A549 (cell line): ENCODE measurements around the gene RBKS. TPM values are rescaled to one million over a fixed set of nuclear protein-coding genes. Genes with fewer than 3 reads are reported as not detected.

Experiments used
- ATAC-seq, 2 experiments: fragments of 200-7000 bp in 1 of 2; fragments of >200 bp in 1 of 2; cut with Nextera tagmentation in 1 of 2; cut with Tn5 transposase in 1 of 2; 3 replicates each; pipeline versions ENCODE4 v1.8.0 to v1.9.1; 2018 to 2020; ENCODE audit warnings: mild to moderate bottlenecking in 1 of 2, moderate library complexity in 1 of 2
- CTCF ChIA-PET: fragments of 300-600 bp; sonication (Branson Sonifier 250); formaldehyde crosslinking; extraction: SDS; loops from one replicate; lab custom pipeline; 2021; ENCODE audit warnings: antibody characterized with exemption, inconsistent platforms; lab: Yijun Ruan, JAX
- POLR2A ChIA-PET: fragments of 350-600 bp; formaldehyde crosslinking; extraction: SDS; loops from one replicate; lab custom pipeline; 2021; ENCODE audit warnings: antibody characterized with exemption, inconsistent platforms; lab: Yijun Ruan, JAX
- DNase-seq, 2 experiments: peaks; one replicate each; pipeline versions ENCODE4 v3.0.0 to v3.0.0-alpha.2; 2011 to 2016; ENCODE audit warnings: low read depth in 1 of 2, low spot score in 1 of 2
- FAIRE-seq: peaks from 2 replicates; lab custom pipeline; 2011; peaks lifted over from hg19 to GRCh38; lab: Jason Lieb, UNC
- H3K27ac ChIP-seq, 2 experiments: fragments of >200 bp; sonication (Bioruptor Twin); formaldehyde crosslinking; 3 replicates each; pipeline ENCODE4 v1.5.1; 2016 to 2017
- H3K4me1 ChIP-seq: fragments of >200 bp; sonication (Bioruptor Twin); formaldehyde crosslinking; 3 replicates; pipeline ENCODE4 v1.6.1; 2016
- H3K4me2 ChIP-seq: fragments of >200 bp; sonication (Bioruptor Twin); formaldehyde crosslinking; 3 replicates; pipeline ENCODE4 v1.6.1; 2016
- H3K4me3 ChIP-seq: fragments of >200 bp; sonication (Bioruptor Twin); formaldehyde crosslinking; 3 replicates; pipeline ENCODE4 v1.5.1; 2016
- H3K9me3 ChIP-seq: fragments of >200 bp; sonication (Bioruptor Twin); formaldehyde crosslinking; 3 replicates; pipeline ENCODE4 v1.6.1; 2016
- CBX8 ChIP-seq: fragments of 200-600 bp; sonication (generic); IDR thresholded peaks from 2 replicates; pipeline ENCODE4 v1.6.1; 2016
- CHD2 ChIP-seq: fragments of 150-350 bp; IDR thresholded peaks from 2 replicates; pipeline ENCODE4 v1.6.1; 2014; ENCODE audit warnings: low read length; ENCODE audit not compliant: partially characterized antibody
- FOSL2 ChIP-seq, 2 experiments: fragments of 450-650 bp in 1 of 2; fragments of >200 bp in 1 of 2; sonication (Bioruptor Twin) in 1 of 2; formaldehyde crosslinking; IDR thresholded peaks; 2 replicates each; pipeline versions ENCODE4 v1.5.0 to v1.6.1; 2016 to 2020; ENCODE audit warnings: mild to moderate bottlenecking in 1 of 2, moderate library complexity in 1 of 2
- HEYL ChIP-seq: fragments of 250-450 bp; sonication (Bioruptor Pico); IDR thresholded peaks from 2 replicates; pipeline ENCODE4 v1.8.0; 2021; ENCODE audit warnings: mild to moderate bottlenecking, moderate library complexity
- HOXB13 ChIP-seq: fragments of 250-450 bp; sonication (Bioruptor Pico); IDR thresholded peaks from 2 replicates; pipeline ENCODE4 v1.5.0; 2020; ENCODE audit warnings: low read depth, mild to moderate bottlenecking, moderate library complexity
- HOXB5 ChIP-seq: fragments of 250-450 bp; sonication (Bioruptor Pico); IDR thresholded peaks from 2 replicates; pipeline ENCODE4 v1.5.0; 2020; ENCODE audit warnings: mild to moderate bottlenecking, moderate library complexity
- JUN ChIP-seq, 2 experiments: fragments of >200 bp; sonication (Bioruptor Twin); formaldehyde crosslinking; IDR thresholded peaks; 2 replicates in 1 of 2; 3 replicates in 1 of 2; pipeline ENCODE4 v1.6.1; 2016 to 2017
- KDM1A ChIP-seq: fragments of 200-600 bp; sonication (generic); IDR thresholded peaks from 2 replicates; pipeline ENCODE4 v1.6.1; 2016; ENCODE audit warnings: low read depth, mild to moderate bottlenecking
- MYC ChIP-seq: IDR thresholded peaks from 2 replicates; pipeline ENCODE4 v1.6.1; 2012; ENCODE audit warnings: mild to moderate bottlenecking, inconsistent platforms, low read length, improper control_type of control experiment, borderline replicate concordance
- NR3C1 ChIP-seq: fragments of >200 bp; sonication (Bioruptor Twin); formaldehyde crosslinking; IDR thresholded peaks from 3 replicates; pipeline ENCODE4 v1.6.1; 2017
- RAD21 ChIP-seq, 2 experiments: fragments of >200 bp in 1 of 2; sonication (Bioruptor Twin) in 1 of 2; formaldehyde crosslinking in 1 of 2; IDR thresholded peaks in 1 of 2; conservative IDR thresholded peaks in 1 of 2; 2 replicates in 1 of 2; 3 replicates in 1 of 2; pipeline ENCODE4 v1.6.1; 2012 to 2018; ENCODE audit warnings: inconsistent platforms in 1 of 2
- RARB ChIP-seq: fragments of 250-450 bp; sonication (Bioruptor Pico); IDR thresholded peaks from 2 replicates; pipeline ENCODE4 v1.8.0; 2021; ENCODE audit warnings: mild to moderate bottlenecking, moderate library complexity
- RFX5 ChIP-seq: fragments of 450-650 bp; IDR thresholded peaks from 2 replicates; pipeline ENCODE4 v1.7.1; 2014; ENCODE audit warnings: antibody characterized with exemption, mild to moderate bottlenecking, moderate library complexity
- RNF2 ChIP-seq: fragments of 200-600 bp; sonication (generic); IDR thresholded peaks from 2 replicates; pipeline ENCODE4 v1.6.1; 2016; ENCODE audit warnings: low read depth, mild to moderate bottlenecking, antibody characterized with exemption, moderate library complexity, borderline replicate concordance
- SMC3 ChIP-seq: fragments of >200 bp; sonication (Bioruptor Twin); formaldehyde crosslinking; IDR thresholded peaks from 3 replicates; pipeline ENCODE4 v1.6.1; 2018; ENCODE audit warnings: inconsistent platforms
- TP53 ChIP-seq: fragments of 250-450 bp; sonication (Bioruptor Pico); IDR thresholded peaks from 2 replicates; pipeline ENCODE4 v1.5.0; 2021; ENCODE audit warnings: mild to moderate bottlenecking, moderate library complexity
- WGBS: methylation state at CpG from one replicate; pipeline ENCODE4 v1.1.6; 2017; ENCODE audit errors: missing lambda C conversion rate; 5-methylcytosine and 5-hydroxymethylcytosine counted together
- polyA plus RNA-seq, 4 experiments: library from polyadenylated mRNA; depleted of rRNA in 3 of 4; stranded (reverse); fragments of >200 nt; fragmentation: RNase III in 1 of 4; extraction: RNeasy Plus Mini Kit Qiagen cat#74134 plus additional on column Dnase treatment in 1 of 4; gene quantifications; 2 replicates in 3 of 4; 3 replicates in 1 of 4; pipeline ENCODE4 v1.2.3, GENCODE V29; 2011 to 2017
- TF ChIP-seq, protein P1 (sequence below): IDR thresholded peaks from 2 replicates; pipeline ENCODE4 v1.6.1; 2012; ENCODE audit warnings: low read depth, borderline replicate concordance
- TF ChIP-seq, protein P2 (sequence below): fragments of >200 bp; sonication (Bioruptor Twin); formaldehyde crosslinking; IDR thresholded peaks from 2 replicates; pipeline ENCODE4 v1.6.1; 2016
- TF ChIP-seq, protein P3 (sequence below): fragments of >200 bp; sonication (Bioruptor Twin); formaldehyde crosslinking; IDR thresholded peaks from 3 replicates; pipeline ENCODE4 v1.6.1; 2016
- TF ChIP-seq, protein P4 (sequence below): IDR thresholded peaks from 2 replicates; pipeline ENCODE4 v1.6.1; 2012
- TF ChIP-seq, protein P5 (sequence below): fragments of 250-450 bp; sonication (Bioruptor Pico); IDR thresholded peaks from 2 replicates; pipeline ENCODE4 v1.5.0; 2020; ENCODE audit warnings: low read depth, mild to moderate bottlenecking, moderate library complexity

RBKS gene
- polyA plus RNA-seq, 2 of the 4 experiments (the other 2 are of a cell fraction) = 7.6 to 8.5 TPM

DNA sequence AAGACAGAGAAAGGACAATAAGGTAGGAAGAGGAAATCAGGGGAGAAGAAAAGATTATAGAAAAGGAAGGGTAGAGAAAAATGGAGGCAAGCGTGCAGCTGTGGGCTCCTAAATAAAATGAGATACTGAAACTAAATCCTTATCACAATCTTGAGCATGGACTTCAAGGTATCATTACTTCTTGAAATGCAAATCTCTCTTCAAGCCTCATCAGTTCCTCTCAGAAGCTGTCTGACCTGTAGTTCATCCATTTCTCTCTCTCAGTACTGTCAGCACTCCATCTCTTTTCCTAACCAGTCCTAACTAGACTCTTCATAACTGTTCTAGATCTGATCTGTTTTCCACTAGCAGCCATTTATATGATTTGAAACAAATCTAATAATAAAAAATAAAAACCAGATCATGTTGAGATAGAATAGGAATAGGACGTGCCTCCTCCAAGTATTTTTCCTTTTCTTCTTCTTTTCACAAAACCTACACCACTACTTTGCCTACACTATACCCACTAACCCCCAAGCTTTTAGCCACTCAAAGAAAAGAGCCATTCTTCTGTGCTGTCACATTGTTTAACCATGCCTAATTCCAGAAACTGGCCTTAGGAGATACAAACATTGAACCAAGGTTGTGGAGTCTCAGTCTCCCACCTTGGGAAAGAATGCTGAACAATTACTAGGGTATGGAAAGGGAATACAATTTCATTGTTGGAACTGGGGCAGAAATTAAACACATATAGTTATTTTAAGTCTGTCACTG lies 21.4 kb upstream of the RBKS start:
- ChIA-PET POLR2A (interaction anchor here (0.6 kb wide), 1 partner anchor 434 kb away, joined by 5 read pairs; no protein-coding TSS in a partner anchor), CTCF (interaction anchor here (0.9 kb wide), 1 partner anchor 13 kb away, joined by 3 read pairs; no protein-coding TSS in a partner anchor)
- no peaks in the 10 kb centered on the region for H3K9me3 ChIP-seq
- TF ChIP-seq, protein P1, sequence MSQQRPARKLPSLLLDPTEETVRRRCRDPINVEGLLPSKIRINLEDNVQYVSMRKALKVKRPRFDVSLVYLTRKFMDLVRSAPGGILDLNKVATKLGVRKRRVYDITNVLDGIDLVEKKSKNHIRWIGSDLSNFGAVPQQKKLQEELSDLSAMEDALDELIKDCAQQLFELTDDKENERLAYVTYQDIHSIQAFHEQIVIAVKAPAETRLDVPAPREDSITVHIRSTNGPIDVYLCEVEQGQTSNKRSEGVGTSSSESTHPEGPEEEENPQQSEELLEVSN = no peak
- no peak for TF ChIP-seq CHD2
- no peak for TF ChIP-seq HOXB13 (CRISPR knock-in tag)
- no peak for TF ChIP-seq JUN (IDR thresholded peaks at IDR 0.05)
- TF ChIP-seq, protein P2, sequence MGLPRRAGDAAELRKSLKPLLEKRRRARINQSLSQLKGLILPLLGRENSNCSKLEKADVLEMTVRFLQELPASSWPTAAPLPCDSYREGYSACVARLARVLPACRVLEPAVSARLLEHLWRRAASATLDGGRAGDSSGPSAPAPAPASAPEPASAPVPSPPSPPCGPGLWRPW = no peak
- no peak for TF ChIP-seq MYC
- TF ChIP-seq RARB = no peak
- no peak for TF ChIP-seq RNF2
- TF ChIP-seq, protein P3, sequence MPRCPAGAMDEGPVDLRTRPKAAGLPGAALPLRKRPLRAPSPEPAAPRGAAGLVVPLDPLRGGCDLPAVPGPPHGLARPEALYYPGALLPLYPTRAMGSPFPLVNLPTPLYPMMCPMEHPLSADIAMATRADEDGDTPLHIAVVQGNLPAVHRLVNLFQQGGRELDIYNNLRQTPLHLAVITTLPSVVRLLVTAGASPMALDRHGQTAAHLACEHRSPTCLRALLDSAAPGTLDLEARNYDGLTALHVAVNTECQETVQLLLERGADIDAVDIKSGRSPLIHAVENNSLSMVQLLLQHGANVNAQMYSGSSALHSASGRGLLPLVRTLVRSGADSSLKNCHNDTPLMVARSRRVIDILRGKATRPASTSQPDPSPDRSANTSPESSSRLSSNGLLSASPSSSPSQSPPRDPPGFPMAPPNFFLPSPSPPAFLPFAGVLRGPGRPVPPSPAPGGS = no peak
- no peak for TF ChIP-seq NR3C1
- TF ChIP-seq, protein P4, sequence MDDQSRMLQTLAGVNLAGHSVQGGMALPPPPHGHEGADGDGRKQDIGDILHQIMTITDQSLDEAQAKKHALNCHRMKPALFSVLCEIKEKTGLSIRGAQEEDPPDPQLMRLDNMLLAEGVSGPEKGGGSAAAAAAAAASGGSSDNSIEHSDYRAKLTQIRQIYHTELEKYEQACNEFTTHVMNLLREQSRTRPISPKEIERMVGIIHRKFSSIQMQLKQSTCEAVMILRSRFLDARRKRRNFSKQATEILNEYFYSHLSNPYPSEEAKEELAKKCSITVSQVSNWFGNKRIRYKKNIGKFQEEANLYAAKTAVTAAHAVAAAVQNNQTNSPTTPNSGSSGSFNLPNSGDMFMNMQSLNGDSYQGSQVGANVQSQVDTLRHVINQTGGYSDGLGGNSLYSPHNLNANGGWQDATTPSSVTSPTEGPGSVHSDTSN = no peak
- TF ChIP-seq HEYL (CRISPR knock-in tag) = no peak
- no peak for TF ChIP-seq RFX5
- no peak for TF ChIP-seq SMC3
- no peak for TF ChIP-seq FOSL2 (IDR thresholded peaks at IDR 0.05)
- TF ChIP-seq FOSL2 (CRISPR knock-in tag; IDR thresholded peaks at IDR 0.05) = no peak
- H3K27ac ChIP-seq = peak overlapping the region in 1 of 2 experiments; percentile 59; a peak in 2 of 6 replicates
- no peak overlapping the region for H3K4me2 ChIP-seq
- WGBS = 88% methylated on average over 2 of the region's 2 CpGs
- FAIRE-seq = no peak
- ATAC-seq = no peak
- H3K4me3 ChIP-seq = no peak overlapping the region
- H3K4me1 ChIP-seq = peaks cover 42% of the 10 kb centered on the region
- DNase-seq = no peak

DNA sequence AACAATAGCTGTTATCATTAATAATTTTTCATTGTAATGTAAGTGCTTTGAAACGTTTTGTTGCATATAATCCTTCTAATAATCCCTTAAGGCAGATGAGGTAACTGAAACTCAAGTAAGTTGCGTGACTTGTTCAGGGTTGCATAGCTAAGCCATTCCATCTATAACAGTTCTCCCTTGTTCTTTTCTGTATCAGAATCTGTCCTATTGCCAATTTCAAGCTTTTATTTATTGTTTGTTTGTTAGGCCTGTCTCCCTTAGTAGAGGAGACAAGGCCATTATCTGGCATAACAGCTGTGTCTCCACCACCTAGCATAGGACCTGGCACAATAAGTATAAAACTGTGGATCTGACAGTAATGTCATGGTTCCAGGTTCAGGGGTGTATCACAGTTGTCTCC lies 19.7 kb upstream of the RBKS start:
- ATAC-seq = no peak
- no peak for TF ChIP-seq CBX8
- TF ChIP-seq HOXB5 (CRISPR knock-in tag) = no peak
- no peak for TF ChIP-seq CHD2
- no peak for TF ChIP-seq RAD21 (conservative IDR thresholded peaks at IDR 0.05 in 1 of 2, IDR thresholded peaks at IDR 0.05 in 1 of 2)
- TF ChIP-seq, protein P5, sequence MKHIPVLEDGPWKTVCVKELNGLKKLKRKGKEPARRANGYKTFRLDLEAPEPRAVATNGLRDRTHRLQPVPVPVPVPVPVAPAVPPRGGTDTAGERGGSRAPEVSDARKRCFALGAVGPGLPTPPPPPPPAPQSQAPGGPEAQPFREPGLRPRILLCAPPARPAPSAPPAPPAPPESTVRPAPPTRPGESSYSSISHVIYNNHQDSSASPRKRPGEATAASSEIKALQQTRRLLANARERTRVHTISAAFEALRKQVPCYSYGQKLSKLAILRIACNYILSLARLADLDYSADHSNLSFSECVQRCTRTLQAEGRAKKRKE (CRISPR knock-in tag) = no peak
- no peak for TF ChIP-seq KDM1A
- no peak for TF ChIP-seq TP53 (CRISPR knock-in tag)
- WGBS = 69% methylated on average over 2 of the region's 2 CpGs
- Histone ChIP-seq H3K4me3 (no peak overlapping the region), H3K4me1 (peaks cover 25% of the 10 kb centered on the region), H3K9me3 (no peaks in the 10 kb centered on the region), H3K27ac (no peak overlapping the region), H3K4me2 (no peak overlapping the region)
- POLR2A ChIA-PET = no interaction called here
- CTCF ChIA-PET = no interaction called here
- no peak for DNase-seq
- no peak for FAIRE-seq
